Measurements from ENCODE around the gene MAP3K21.

MAP3K21 gene

DNA sequence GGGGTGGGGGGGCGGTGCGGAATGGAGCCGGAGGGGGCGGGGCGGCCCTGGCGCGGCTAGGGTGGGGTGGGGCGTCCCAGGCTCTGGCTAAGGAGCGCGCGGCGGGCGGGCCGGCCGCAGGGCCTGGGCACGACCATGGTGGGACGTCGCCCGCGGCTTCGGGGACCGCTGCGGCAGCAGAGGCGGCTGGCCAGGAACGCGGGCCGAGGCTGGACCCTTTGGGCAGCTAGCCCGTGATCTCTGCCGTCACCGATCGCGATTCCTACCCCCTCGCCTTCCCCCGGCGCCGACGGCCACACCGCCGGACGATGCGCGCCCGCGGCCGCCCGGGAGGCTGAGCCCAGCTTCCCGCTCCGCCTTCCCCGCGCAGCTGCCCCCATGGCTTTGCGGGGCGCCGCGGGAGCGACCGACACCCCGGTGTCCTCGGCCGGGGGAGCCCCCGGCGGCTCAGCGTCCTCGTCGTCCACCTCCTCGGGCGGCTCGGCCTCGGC, at the start of gene MAP3K21:
Gene MAP3K21, plus strand, starts transcription at position 74 of the 491 bp plus-strand sequence. Its CDS starts 305 bp downstream, at position 379.
- DNase-seq = no peak

DNA sequence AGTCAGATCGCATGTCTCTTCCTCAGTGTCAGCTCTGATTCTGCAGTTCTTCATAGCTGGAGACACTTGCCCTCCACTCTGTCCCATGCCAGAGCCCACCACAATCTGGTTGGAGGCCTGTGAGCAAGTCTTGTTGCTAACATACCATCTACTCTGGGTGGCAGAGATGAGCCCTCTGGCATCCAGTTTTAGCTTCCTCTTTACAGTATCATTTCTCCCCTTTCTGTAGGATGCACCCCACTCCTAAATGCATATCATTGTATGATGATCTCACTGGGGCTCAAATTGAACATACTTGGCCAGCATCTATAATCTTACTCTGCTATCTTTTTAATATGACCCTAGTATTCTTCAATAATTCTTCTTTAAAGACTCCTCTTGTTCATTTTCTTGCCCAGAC, 48.9 kb upstream of the MAP3K21 start:
- DNase-seq = no peak

DNA sequence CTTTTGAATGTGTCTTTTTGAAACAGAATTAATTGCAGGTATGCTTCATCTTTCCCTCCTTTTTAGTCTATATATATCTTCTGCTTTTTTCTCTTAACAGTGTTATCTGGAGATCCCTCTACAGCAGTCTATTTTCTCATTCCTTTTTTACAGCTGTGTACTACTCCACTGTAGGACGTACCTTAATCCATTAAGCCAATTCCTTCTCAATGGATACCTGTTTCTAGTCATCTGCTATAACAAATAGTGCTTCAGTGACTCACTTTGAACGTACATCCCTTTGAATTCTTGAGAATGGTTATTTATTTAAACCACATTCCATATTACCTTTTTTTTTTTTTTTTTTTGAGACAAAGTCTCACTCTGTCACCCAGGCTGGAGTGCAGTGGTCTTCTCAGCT, 47.6 kb upstream of the MAP3K21 start:
- no peak for DNase-seq

DNA sequence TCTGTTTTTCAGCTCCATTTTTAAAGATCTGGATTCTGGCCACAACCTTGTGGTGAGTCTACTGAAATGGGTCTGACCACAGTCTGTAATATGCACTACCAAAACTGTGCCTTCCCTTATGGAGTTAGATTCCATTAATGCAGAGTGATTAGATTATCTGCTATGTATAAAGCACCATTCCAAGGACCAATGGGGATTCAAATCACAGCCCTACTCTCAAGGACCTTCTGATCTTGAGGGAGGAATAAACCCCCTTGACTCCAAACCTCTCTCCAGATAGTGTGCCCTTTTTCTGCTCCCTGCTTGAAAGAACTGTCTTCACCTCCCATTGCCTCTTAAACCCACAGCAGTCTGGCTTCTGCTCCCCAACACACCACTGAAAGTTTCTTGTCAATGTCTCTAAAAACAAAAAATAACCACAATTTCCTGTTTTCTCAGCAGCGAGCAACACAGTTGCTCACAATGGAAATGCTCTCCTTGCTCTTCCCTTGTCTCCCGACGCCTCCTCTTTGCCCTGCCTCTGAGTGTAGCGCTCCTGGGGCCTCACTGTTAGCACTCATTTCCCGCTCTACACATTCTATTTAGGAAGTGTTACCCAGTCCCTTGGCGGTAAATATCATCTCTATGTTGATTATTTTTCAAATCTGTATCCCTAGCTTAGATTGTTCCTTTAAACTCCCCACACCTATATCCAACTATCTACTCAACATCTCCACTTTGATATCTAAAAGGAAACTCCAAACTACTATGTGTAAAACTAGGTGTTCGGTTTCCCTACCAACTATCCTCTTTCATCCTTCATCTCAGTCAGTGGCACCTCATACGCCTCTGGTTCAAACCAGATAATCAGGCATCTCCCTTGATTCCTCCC, 45.6 kb upstream of the MAP3K21 start:
- DNase-seq = no peak

GRCh38 chr1:233282582-233282886, 45.0 kb upstream of the MAP3K21 start:
- DNase-seq = no peak

- DNase-seq = no peak
Observed at GRCh38 chr1:233289676-233290075, 37.8 kb upstream of the MAP3K21 start.

DNA sequence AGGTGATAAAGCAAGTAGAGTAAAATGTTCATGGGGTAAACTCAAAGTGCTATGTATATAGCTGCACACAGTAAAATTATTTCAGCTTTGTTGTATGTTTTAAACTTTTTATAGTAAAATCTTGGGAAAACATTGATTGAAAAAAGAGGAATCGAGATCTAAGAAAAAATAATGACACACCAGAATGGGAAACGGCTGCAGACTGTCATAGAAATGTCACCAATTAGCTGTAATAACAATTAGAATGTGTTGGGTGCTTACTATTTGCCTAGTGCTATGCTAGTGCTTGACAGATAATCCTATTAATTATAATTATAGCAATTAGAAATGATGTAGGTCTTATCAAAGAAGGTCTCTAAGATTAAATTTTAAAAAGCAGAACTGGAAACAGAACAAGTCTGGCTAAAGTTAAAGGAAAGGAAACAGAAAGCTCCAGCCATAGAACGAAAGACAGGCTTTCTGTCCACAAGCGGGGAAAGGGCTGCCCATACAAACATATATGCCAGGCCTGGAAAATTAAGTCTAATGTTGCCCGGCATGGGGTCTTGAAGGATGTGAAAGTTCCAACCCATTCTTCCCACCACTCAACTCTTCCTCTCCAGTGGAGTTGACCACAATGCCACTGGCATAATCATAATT, 37.0 kb upstream of the MAP3K21 start:
- no peak for DNase-seq

- DNase-seq = no peak
Observed at GRCh38 chr1:233293556-233294446, 33.7 kb upstream of the MAP3K21 start.

DNA sequence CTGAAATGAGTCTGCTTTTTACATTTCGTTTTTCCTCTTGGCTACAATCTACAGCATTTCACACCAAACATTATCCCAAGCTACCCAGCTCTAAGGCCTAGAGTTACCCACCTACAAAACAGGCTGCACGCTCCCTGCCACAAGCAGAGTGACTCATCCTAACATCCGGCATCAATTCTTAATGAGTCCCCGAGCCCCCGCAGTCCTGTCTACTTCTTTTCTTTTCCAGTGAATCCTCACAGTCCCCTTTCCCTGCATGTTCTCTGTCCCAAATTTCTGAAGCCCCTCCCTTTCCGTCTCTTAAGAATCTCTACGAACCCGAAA, 32.6 kb upstream of the MAP3K21 start:
- DNase-seq = peak; percentile 23

GRCh38 chr1:233295237-233295974, 32.1 kb upstream of the MAP3K21 start, which contains the start of gene PCNX2:
Gene PCNX2, minus strand, starts transcription at chr1:233295725. Its CDS starts 247 bp downstream, at chr1:233295478.
- DNase-seq = peak; percentile 79

- no peak for DNase-seq
Observed at GRCh38 chr1:233295975-233296322, 31.6 kb upstream of the MAP3K21 start.

- no peak for DNase-seq
Observed at GRCh38 chr1:233299450-233299849, 28.1 kb upstream of the MAP3K21 start.

GRCh38 chr1:233300326-233300725, 27.2 kb upstream of the MAP3K21 start:
- no peak for DNase-seq

DNA sequence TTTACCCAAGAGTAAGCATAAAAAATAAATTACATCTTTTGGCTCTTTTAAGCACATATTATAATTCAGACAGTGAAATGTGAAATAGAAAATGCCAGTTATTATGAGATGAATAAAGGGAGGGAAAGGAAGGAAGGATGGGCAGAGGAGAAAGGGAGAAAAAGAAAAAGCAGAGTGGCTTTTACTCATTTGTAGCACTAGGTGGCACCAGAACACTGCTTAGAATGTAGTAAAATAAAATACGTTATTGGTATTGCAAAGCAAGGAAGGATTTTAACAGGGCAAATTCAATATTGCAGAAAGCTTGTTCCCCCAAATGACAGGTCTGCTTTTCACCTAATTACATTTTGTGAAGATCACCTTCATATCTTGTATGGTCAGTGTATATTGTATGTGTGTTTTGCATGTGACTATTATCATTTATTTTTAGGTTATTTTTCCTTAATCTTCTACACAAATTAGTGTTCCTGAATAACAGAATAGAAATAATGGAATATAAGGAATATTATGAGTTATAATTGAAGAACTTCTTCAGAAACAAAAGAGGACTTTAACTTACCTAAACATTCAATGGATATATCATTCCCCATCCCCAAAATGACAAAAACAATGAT, 22.9 kb upstream of the MAP3K21 start:
- DNase-seq = peak; percentile 28

GRCh38 chr1:233313434-233314155, 13.9 kb upstream of the MAP3K21 start:
- DNase-seq = no peak

DNA sequence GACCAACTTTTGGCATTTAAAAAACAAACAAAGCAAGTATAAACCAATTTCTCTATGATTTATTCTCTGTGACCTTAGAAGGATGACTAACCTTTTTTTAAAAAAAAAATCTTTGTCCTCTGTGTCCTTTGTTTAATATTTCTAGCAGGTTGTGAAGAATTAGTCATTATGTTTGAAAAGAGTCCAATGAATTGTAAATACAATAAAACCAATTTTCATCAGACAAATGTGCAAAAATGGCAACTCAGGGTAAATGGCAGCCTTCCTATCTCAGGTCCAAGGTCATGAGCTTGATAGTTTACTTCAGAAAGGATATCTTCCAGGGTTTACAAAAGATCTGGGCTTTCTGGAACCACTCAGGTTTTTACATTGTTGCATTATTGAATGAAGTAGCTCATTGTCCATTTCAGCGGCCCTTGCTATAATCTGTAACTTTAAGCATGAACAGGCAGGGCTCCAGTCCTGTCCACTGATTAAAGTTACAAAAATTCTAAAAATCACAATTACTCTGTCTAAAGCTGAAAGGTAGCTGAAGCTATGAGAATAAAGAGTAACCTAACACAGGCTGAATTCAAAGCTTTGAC, 11.7 kb upstream of the MAP3K21 start:
- DNase-seq = no peak

DNA sequence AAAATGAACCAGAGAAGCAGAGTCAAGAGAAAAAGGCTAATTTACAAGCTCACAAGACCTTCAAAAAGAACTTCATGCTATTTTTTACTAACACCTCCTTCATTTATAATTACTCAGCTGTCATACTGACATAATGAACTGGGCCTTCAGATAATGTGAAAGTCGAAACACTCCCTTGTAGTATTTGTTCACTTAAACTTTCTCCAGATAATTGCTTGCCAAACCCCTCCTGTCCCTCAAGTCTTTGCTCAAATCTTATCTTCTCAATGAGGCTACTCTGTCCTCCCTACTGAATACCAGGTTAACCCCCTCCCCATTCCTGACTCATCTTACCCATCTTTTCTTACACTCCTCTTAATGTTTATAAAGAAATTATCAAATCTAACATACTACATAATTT, 11.1 kb upstream of the MAP3K21 start:
- DNase-seq = no peak

- DNase-seq = no peak
Observed at GRCh38 chr1:233319272-233319671, 8.3 kb upstream of the MAP3K21 start.

GRCh38 chr1:233320023-233320422, 7.5 kb upstream of the MAP3K21 start:
- DNase-seq = no peak

- DNase-seq = no peak
Observed at GRCh38 chr1:233323718-233324117, 3.8 kb upstream of the MAP3K21 start.

- no peak for DNase-seq
Observed at GRCh38 chr1:233326319-233326718, 1.2 kb upstream of the MAP3K21 start.

Data from NCI-H2171 (cell line).